GM21381 (cell line): ENCODE data around the gene DHX35.

Experiments
- ATAC-seq: cut with Tn5 transposase; IDR thresholded peaks from one replicate; pipeline ENCODE4 v1.9.1; 2021; ENCODE audit warnings: mild to moderate bottlenecking, moderate library complexity; ENCODE audit not compliant: unreplicated experiment

The DHX35 gene

GRCh38 chr20:39019027-39019426, 56.9 kb downstream of the DHX35 start:
- no peak for ATAC-seq

GRCh38 chr20:39019805-39020325, 57.7 kb downstream of the DHX35 start:
- ATAC-seq, result peak; percentile 80

- no peak for ATAC-seq
These were observed 59.6 kb downstream of the DHX35 start for GRCh38 chr20:39021748-39022147.

- ATAC-seq, result no peak
These were observed 63.7 kb downstream of the DHX35 start for GRCh38 chr20:39025883-39026282.

GRCh38 chr20:39029364-39029763, 67.2 kb downstream of the DHX35 start:
- no peak for ATAC-seq

GRCh38 chr20:39032997-39033396, 70.9 kb downstream of the DHX35 start:
- no peak for ATAC-seq

GRCh38 chr20:39036011-39036410, 73.9 kb downstream of the DHX35 start:
- no peak for ATAC-seq

- no peak for ATAC-seq
These were observed 74.7 kb downstream of the DHX35 start for GRCh38 chr20:39036851-39037250.

GRCh38 chr20:39038047-39038446, 75.9 kb downstream of the DHX35 start:
- ATAC-seq, result no peak

GRCh38 chr20:39038495-39038894, 76.4 kb downstream of the DHX35 start:
- no peak for ATAC-seq

GRCh38 chr20:39039261-39039660, 77.1 kb downstream of the DHX35 start:
- no peak for ATAC-seq

GRCh38 chr20:39040116-39040515, 78.0 kb downstream of the DHX35 start:
- ATAC-seq, result no peak

- ATAC-seq, result no peak
These were observed 78.9 kb downstream of the DHX35 start for GRCh38 chr20:39041067-39041466.

- no peak for ATAC-seq
These were observed 80.4 kb downstream of the DHX35 start for GRCh38 chr20:39042279-39043150.

- ATAC-seq, result no peak
These were observed 82.4 kb downstream of the DHX35 start for GRCh38 chr20:39044501-39044900.

GRCh38 chr20:39045676-39046075, 83.5 kb downstream of the DHX35 start:
- no peak for ATAC-seq

- no peak for ATAC-seq
These were observed 85.4 kb downstream of the DHX35 start for GRCh38 chr20:39047417-39047985.

- ATAC-seq, result no peak
These were observed 86.0 kb downstream of the DHX35 start for GRCh38 chr20:39048000-39048696.

- no peak for ATAC-seq
These were observed 87.0 kb downstream of the DHX35 start for GRCh38 chr20:39049148-39049547.

GRCh38 chr20:39049684-39050554, 87.8 kb downstream of the DHX35 start:
- peak; percentile 81 for ATAC-seq

GRCh38 chr20:39050555-39050902, 88.4 kb downstream of the DHX35 start:
- ATAC-seq, result no peak
